Right lung (tissue), 5 donors: ENCODE measurements around the gene ADGRE1. TPM values are rescaled to one million over a fixed set of nuclear protein-coding genes. Genes with fewer than 3 reads are reported as not detected.

Experiments
- DNase-seq, 2 donors: peaks; one replicate each; pipeline ENCODE4 v3.0.0-alpha.2; 2013
- polyA plus RNA-seq, 5 donors: library from polyadenylated mRNA; unstranded; fragments of 120-200 nt; gene quantifications; one replicate each; pipeline versions ENCODE4 v1.2.1 to v1.2.3, GENCODE V29; 2013; ENCODE audit warnings: inconsistent platforms in 1 of 5, low replicate concordance in 1 of 5; ENCODE audit not compliant: insufficient read length in 5 of 5, insufficient read depth in 1 of 5

ADGRE1 gene
- polyA plus RNA-seq, 5 donors = 0.12 to 0.42 (median 0.21) TPM

- no peak for DNase-seq
Measured at GRCh38 chr19:6877766-6878165, 9.6 kb upstream of the ADGRE1 start.

- DNase-seq = no peak
Measured at GRCh38 chr19:6886277-6886897, 992 bp upstream of the ADGRE1 start.

GRCh38 chr19:6888967-6889366 lies 1.6 kb downstream of the ADGRE1 start:
- DNase-seq = no peak

- DNase-seq = no peak
Measured at GRCh38 chr19:6890401-6890913, 3.1 kb downstream of the ADGRE1 start.

GRCh38 chr19:6890938-6891337 lies 3.6 kb downstream of the ADGRE1 start:
- DNase-seq = no peak

- no peak for DNase-seq
Measured at GRCh38 chr19:6891761-6892385, 4.5 kb downstream of the ADGRE1 start.

GRCh38 chr19:6894313-6894712 lies 6.9 kb downstream of the ADGRE1 start:
- DNase-seq = no peak

- DNase-seq = no peak
Measured at GRCh38 chr19:6903446-6903845, 16.1 kb downstream of the ADGRE1 start.

GRCh38 chr19:6906559-6907060 lies 19.2 kb downstream of the ADGRE1 start:
- no peak for DNase-seq

GRCh38 chr19:6911523-6911922 lies 24.1 kb downstream of the ADGRE1 start:
- DNase-seq = no peak

GRCh38 chr19:6914321-6914720 lies 26.9 kb downstream of the ADGRE1 start:
- DNase-seq = no peak

- no peak for DNase-seq
Measured at GRCh38 chr19:6916952-6917351, 29.6 kb downstream of the ADGRE1 start.

- DNase-seq = no peak
Measured at GRCh38 chr19:6925386-6925785, 38.0 kb downstream of the ADGRE1 start.

- DNase-seq = no peak
Measured at GRCh38 chr19:6925801-6926751, 38.7 kb downstream of the ADGRE1 start.

GRCh38 chr19:6930190-6930589 lies 42.8 kb downstream of the ADGRE1 start:
- DNase-seq = no peak

GRCh38 chr19:6935069-6935468 lies 47.7 kb downstream of the ADGRE1 start:
- no peak for DNase-seq

GRCh38 chr19:6935618-6936017 lies 48.2 kb downstream of the ADGRE1 start:
- DNase-seq = no peak

- no peak for DNase-seq
Measured at GRCh38 chr19:6945733-6946132, 58.4 kb downstream of the ADGRE1 start.

GRCh38 chr19:6947745-6948144 lies 60.4 kb downstream of the ADGRE1 start:
- no peak for DNase-seq

- DNase-seq = no peak
Measured at GRCh38 chr19:6948884-6949283, 61.5 kb downstream of the ADGRE1 start.

GRCh38 chr19:6952956-6953355 lies 65.6 kb downstream of the ADGRE1 start:
- DNase-seq = no peak

- no peak for DNase-seq
Measured at GRCh38 chr19:6955082-6955481, 67.7 kb downstream of the ADGRE1 start.
